Fibroblast of skin of right biceps (primary cell): ENCODE measurements around the gene CABLES1.
"Not testable (repeated sequence)": the region's sequence is repeated elsewhere in the genome, so short reads cannot be mapped to it uniquely, and the experiment has no call there.

ENCODE experiments used
- DNase-seq: peaks from one replicate; pipeline ENCODE4 v3.0.0-alpha.2; 2013

The CABLES1 gene

GRCh38 chr18:23272498-23273232, 137.4 kb downstream of the CABLES1 start:
- no peak for DNase-seq

- no peak for DNase-seq
Observed at GRCh38 chr18:23273443-23273966, 138.2 kb downstream of the CABLES1 start.

GRCh38 chr18:23274638-23275482, 139.6 kb downstream of the CABLES1 start:
- DNase-seq: no peak

GRCh38 chr18:23276451-23276850, 141.2 kb downstream of the CABLES1 start:
- DNase-seq: no peak

- no peak for DNase-seq
Observed at GRCh38 chr18:23277399-23277798, 142.1 kb downstream of the CABLES1 start.

GRCh38 chr18:23279931-23280330, 144.6 kb downstream of the CABLES1 start:
- no peak for DNase-seq

GRCh38 chr18:23280844-23281243, 145.6 kb downstream of the CABLES1 start:
- DNase-seq: no peak

- DNase-seq: peak; percentile 49
Observed at GRCh38 chr18:23281626-23282436, 146.5 kb downstream of the CABLES1 start.

GRCh38 chr18:23282437-23282781, 147.1 kb downstream of the CABLES1 start:
- no peak for DNase-seq

GRCh38 chr18:23283916-23284430, 148.7 kb downstream of the CABLES1 start:
- DNase-seq: peak; percentile 62

GRCh38 chr18:23284629-23285028, 149.3 kb downstream of the CABLES1 start:
- no peak for DNase-seq

- not testable (repeated sequence) for DNase-seq
Observed at GRCh38 chr18:23285581-23285980, 150.3 kb downstream of the CABLES1 start.

- DNase-seq: peak; percentile 86
Observed at GRCh38 chr18:23291456-23292205, 156.3 kb downstream of the CABLES1 start.

- no peak for DNase-seq
Observed at GRCh38 chr18:23300231-23300805, 165.0 kb downstream of the CABLES1 start.

- DNase-seq: no peak
Observed at GRCh38 chr18:23301972-23302371, 166.7 kb downstream of the CABLES1 start.

GRCh38 chr18:23302511-23302850, 167.2 kb downstream of the CABLES1 start:
- no peak for DNase-seq

GRCh38 chr18:23302851-23303527, 167.7 kb downstream of the CABLES1 start:
- DNase-seq: peak; percentile 97

GRCh38 chr18:23306822-23307221, 171.5 kb downstream of the CABLES1 start:
- no peak for DNase-seq

GRCh38 chr18:23307567-23308295, 172.4 kb downstream of the CABLES1 start:
- DNase-seq: peak; percentile 72
